ENCODE results near the gene CA14.
A peak's percentile ranks its signal among the peaks of the same experiment; 100 is the strongest.
"Not testable (repeated sequence)": the region's sequence is repeated elsewhere in the genome, so short reads cannot be mapped to it uniquely, and the experiment has no call there.

CA14 gene

GRCh38 chr1:150213170-150214098 lies 44.1 kb upstream of the CA14 start:
- Histone ChIP-seq H3K9me3 (ENCODE audit: severe bottlenecking) (no peaks in the 10 kb centered on the region), H3K27me3 (ENCODE audit: insufficient read depth, poor library complexity, severe bottlenecking) (no peaks in the 10 kb centered on the region), H3K27ac (ENCODE audit: poor library complexity, severe bottlenecking) (no peak overlapping the region), H3K4me1 (ENCODE audit: insufficient read depth, poor library complexity, severe bottlenecking) (peaks cover 4% of the 10 kb centered on the region), H3K4me3 (ENCODE audit: severe bottlenecking) (peak overlapping the region; percentile 28), H3K36me3 (ENCODE audit: low read depth) (peaks cover 4% of the 10 kb centered on the region; the same call in 1 of the 2 replicates)
- DNase-seq (ENCODE audit: low spot score) (peak; percentile 91), ATAC-seq (ENCODE audit: low read depth) (peak; percentile 98)
- peak; percentile 39 for TF ChIP-seq CTCF (IDR thresholded peaks at IDR 0.05; ENCODE audit: poor library complexity, severe bottlenecking)

GRCh38 chr1:150214099-150214756 lies 43.3 kb upstream of the CA14 start:
- peak overlapping the region; percentile 28 for H3K4me3 ChIP-seq (ENCODE audit: severe bottlenecking)
- H3K27ac ChIP-seq (ENCODE audit: poor library complexity, severe bottlenecking); H3K4me1 ChIP-seq (ENCODE audit: insufficient read depth, poor library complexity, severe bottlenecking); H3K27me3 ChIP-seq (ENCODE audit: insufficient read depth, poor library complexity, severe bottlenecking); H3K36me3 ChIP-seq (ENCODE audit: low read depth); H3K9me3 ChIP-seq (ENCODE audit: severe bottlenecking); ATAC-seq (ENCODE audit: low read depth); DNase-seq (ENCODE audit: low spot score): not testable (repeated sequence)
- TF ChIP-seq CTCF (IDR thresholded peaks at IDR 0.05; ENCODE audit: poor library complexity, severe bottlenecking) = peak; percentile 19

- not testable (repeated sequence) for H3K27ac ChIP-seq (ENCODE audit: poor library complexity, severe bottlenecking); ATAC-seq (ENCODE audit: low read depth); DNase-seq (ENCODE audit: low spot score); H3K4me3 ChIP-seq (ENCODE audit: severe bottlenecking); H3K9me3 ChIP-seq (ENCODE audit: severe bottlenecking); H3K4me1 ChIP-seq (ENCODE audit: insufficient read depth, poor library complexity, severe bottlenecking); H3K27me3 ChIP-seq (ENCODE audit: insufficient read depth, poor library complexity, severe bottlenecking)
- peaks cover 21% of the 10 kb centered on the region for H3K36me3 ChIP-seq (ENCODE audit: low read depth)
Measured at GRCh38 chr1:150215855-150216254, 41.7 kb upstream of the CA14 start.

- no peaks in the 10 kb centered on the region for H3K9me3 ChIP-seq (ENCODE audit: severe bottlenecking)
- no peaks in the 10 kb centered on the region for H3K4me1 ChIP-seq (ENCODE audit: insufficient read depth, poor library complexity, severe bottlenecking)
- ATAC-seq (ENCODE audit: low read depth) = no peak
- no peaks in the 10 kb centered on the region for H3K27me3 ChIP-seq (ENCODE audit: insufficient read depth, poor library complexity, severe bottlenecking)
- H3K4me3 ChIP-seq (ENCODE audit: severe bottlenecking) = no peak overlapping the region
- no peak for DNase-seq (ENCODE audit: low spot score)
- H3K36me3 ChIP-seq (ENCODE audit: low read depth) = peaks cover 62% of the 10 kb centered on the region
- TF ChIP-seq CTCF (IDR thresholded peaks at IDR 0.05; ENCODE audit: poor library complexity, severe bottlenecking) = peak; percentile 22
- H3K27ac ChIP-seq (ENCODE audit: poor library complexity, severe bottlenecking) = no peak overlapping the region
Measured at GRCh38 chr1:150221552-150221951, 36.0 kb upstream of the CA14 start.

GRCh38 chr1:150224983-150225382 lies 32.6 kb upstream of the CA14 start:
- Histone ChIP-seq H3K4me1 (ENCODE audit: insufficient read depth, poor library complexity, severe bottlenecking) (no peaks in the 10 kb centered on the region), H3K36me3 (ENCODE audit: low read depth) (peaks cover 73% of the 10 kb centered on the region), H3K27me3 (ENCODE audit: insufficient read depth, poor library complexity, severe bottlenecking) (no peaks in the 10 kb centered on the region), H3K27ac (ENCODE audit: poor library complexity, severe bottlenecking) (no peak overlapping the region), H3K9me3 (ENCODE audit: severe bottlenecking) (no peaks in the 10 kb centered on the region), H3K4me3 (ENCODE audit: severe bottlenecking) (no peak overlapping the region)
- no peak for DNase-seq (ENCODE audit: low spot score)
- no peak for TF ChIP-seq CTCF (IDR thresholded peaks at IDR 0.05; ENCODE audit: poor library complexity, severe bottlenecking)
- ATAC-seq (ENCODE audit: low read depth) = no peak

Data from RWPE2 (cell line).